Hematopoietic multipotent progenitor cell treated with erythropoietin and hydrocortisone succinate and interleukin-3 and kit ligand, for 17 days (in vitro differentiated cells): Measurements from ENCODE around the gene USP1.

Experiments
- DNase-seq: peaks from one replicate; pipeline ENCODE4 v3.0.0-alpha.2; 2015; ENCODE audit warnings: low spot score

USP1 gene, protein sequence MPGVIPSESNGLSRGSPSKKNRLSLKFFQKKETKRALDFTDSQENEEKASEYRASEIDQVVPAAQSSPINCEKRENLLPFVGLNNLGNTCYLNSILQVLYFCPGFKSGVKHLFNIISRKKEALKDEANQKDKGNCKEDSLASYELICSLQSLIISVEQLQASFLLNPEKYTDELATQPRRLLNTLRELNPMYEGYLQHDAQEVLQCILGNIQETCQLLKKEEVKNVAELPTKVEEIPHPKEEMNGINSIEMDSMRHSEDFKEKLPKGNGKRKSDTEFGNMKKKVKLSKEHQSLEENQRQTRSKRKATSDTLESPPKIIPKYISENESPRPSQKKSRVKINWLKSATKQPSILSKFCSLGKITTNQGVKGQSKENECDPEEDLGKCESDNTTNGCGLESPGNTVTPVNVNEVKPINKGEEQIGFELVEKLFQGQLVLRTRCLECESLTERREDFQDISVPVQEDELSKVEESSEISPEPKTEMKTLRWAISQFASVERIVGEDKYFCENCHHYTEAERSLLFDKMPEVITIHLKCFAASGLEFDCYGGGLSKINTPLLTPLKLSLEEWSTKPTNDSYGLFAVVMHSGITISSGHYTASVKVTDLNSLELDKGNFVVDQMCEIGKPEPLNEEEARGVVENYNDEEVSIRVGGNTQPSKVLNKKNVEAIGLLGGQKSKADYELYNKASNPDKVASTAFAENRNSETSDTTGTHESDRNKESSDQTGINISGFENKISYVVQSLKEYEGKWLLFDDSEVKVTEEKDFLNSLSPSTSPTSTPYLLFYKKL

DNA sequence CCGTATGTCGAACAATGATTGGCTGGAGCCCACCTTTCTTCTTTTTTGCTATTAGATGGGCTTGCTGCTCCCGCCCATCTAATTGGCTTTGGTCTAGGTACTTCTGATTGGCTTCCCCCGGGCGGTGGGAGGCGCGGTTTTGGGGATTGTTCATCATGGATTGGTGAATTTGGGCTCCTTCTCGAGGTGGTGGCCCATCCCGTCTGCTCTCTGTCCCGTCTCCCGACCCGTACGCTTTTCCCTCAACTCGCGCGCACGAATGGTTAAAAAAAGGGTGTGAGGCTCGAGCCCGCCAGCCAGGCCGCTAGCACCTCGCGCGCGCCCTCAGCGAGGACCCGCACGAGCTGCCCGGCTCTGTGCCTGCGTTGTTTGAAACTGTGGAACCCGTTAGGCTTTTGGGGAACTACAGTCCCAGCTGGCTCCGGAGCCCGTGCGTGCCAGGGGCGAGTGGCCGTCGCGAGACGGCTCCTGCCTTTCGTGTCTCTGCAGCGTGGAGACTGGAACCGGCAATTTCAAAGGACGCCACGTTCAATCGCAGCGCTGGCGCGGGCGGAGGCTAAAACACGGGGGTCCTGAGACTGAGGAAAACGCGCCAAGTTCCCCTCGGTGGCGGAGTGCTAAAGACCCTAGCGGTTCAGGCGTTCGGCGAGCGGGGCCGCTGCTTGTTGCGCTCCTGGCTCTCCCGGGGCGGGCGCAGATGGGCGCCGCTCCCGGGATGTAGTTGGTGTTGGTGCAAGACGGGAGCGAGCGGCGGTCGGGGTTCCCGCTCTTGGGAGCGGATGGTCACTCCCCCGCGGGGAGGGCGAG lies at the start of gene USP1:
Gene USP1, plus strand, starts transcription at position 584 of the 807 bp plus-strand sequence. CDS start 2,819 bp downstream, outside the sequence.
- peak; percentile 94 for DNase-seq

DNA sequence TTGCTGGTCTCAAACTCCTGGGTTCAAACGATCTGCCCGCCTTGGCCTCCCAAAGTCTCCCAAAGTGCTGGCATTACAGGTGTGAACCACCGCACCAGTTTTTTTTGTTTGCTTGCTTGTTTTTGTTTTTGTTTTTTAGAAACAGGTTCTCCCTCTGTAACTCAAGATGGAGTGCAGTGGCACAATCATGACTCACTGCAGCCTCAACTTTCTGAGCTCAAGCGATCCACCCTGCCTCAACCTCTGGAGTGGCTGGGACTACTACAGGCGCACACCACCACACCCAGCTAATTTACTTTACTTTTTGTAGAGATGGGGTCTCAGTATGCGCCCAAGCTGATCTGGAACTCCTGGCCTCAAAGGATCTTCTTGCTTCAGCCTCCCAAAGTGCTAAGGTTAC lies 47.3 kb upstream of the USP1 start:
- DNase-seq = no peak

DNA sequence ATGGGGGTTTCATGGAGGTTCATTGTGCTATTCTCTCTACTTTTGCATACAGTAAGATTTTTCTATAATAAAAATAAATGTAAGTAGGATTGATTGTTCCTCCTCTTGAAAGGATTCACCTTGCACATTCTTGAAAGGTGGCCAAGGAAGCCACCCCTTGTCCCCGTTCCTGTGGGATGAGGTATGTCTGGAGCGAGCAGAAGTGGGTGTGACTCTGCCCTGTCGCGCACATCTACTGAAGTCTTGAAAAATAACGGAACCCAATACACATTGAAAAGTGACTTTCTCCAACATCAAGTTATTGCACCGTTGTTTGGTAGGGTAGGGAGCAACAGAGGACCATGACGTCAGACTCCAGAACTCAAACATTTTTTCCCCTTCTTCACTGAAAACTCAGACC lies 46.8 kb upstream of the USP1 start:
- DNase-seq = no peak

DNA sequence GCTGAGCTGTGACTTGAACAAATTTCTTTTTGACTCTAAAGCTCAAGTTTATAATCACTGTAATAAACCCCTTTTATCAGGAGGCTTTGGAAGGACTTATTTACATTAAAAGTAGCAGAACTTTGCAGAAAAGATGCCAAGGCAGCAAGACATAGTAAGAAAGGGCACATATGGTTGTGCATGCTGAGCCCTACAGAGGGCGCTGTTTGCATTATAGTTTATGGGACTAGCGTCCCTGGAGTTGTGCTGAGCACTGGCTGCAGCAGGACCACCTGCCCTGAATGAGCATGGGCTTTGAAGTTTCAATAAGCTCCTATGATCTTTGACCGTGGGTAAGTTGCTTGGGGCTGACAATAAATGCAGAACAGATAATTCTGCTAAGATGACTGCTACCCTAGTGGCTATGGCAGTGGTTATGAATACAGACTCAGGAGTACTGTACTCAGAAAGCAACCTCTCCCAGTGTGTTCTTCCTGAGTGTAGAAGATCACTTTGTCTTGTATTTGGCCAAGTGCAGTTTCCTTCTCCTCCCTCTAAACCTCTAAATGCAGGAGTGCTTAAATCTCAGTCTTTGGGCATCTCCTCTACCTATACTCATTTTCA lies 45.4 kb upstream of the USP1 start:
- peak; percentile 45 for DNase-seq

DNA sequence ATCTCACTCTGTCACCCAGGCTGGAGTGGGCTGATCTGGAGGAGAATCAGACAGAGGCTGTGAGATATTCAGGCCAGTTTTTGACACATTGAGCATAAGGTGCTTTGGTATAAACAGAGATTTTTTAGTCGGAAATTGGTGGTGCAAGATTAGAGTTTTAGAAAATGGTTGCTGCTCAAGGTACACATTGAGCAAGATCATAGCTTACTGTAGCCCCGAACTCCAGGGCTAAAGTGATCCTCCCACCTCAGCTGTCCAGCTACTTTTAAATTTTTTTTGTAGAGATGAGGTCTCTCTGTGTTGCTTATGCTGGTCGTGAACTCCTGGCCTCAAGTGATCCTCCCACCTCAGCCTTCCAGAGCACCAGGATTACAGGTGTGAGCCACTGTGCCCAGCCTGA lies 43.9 kb upstream of the USP1 start:
- DNase-seq = no peak

DNA sequence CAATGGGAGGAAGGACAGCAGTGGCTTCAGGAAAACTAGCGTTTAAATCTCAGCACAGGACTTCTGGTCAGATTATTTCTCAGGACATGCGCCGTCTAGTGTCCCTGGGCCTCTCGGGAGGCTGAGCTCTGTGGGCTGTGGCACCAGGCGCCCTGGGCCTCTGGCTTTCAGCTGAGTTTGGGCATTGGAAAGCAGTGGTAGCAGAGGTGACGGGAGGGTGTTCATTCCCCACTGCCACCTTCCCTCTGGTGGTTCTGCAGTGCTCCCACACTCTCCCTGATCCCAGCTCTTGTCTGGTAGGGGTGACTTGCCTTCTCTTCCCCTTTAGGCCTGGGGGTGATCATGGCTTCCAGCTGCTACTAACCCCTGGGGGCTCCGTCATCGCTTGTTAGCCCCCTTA lies 42.2 kb upstream of the USP1 start:
- no peak for DNase-seq

DNA sequence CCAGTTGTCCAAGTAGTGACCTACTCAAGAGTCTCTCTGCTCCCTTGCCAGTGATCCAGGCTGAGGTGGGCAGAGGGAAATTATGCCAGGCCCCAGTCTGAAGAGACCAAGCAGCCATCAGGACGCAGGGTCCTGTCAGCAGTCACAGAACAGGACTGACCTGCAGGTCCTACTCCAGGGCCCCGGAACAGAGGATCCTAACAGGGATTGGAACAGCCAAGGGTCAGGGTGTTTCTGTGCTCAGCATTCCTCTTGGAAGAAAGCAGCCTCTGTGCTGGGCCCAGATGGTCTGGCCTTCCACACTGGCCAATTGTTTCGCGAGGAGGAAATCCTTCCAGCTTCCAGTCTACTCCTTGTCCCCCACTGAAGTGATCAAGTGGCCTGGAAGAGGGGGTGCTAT lies 41.6 kb upstream of the USP1 start:
- DNase-seq = no peak

DNA sequence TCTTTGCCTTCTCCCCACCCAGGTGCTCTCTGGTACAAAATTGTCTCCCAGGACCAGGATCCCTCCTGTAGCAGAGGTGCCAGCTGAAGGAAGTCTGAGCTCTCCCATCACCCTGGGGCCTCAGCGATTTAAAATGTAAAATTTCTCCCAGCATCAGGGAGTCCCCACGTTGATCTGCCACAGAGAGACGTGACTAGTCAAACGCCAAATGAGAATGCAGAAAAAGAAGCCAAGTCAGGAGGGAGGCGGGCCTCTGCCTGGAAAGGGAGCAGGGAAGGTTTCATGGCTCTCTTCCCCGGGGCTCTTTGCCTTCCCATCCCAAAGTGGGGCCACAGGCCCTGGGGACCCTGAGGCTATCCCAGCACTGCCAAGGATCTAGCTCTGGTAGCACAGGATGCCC lies 40.0 kb upstream of the USP1 start:
- DNase-seq = no peak

DNA sequence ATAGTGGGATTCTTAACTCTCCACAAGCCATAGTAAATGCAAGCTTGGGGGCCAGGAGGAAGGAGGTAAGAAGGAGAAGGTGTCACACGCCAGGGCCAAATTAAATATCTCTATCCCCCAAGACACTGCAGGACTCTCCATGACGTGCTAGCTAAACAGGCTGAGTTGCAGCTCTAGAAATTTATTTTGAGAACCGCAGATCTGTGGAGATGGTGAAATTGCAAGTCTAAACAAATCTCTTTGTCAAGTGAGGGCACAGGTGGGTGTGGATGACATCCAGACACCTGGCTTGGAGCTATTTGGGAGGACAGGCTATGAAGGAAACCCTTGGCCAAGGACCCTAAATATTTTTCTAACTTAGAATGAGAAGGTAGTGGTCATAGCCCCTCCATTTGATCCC lies 39.5 kb upstream of the USP1 start:
- DNase-seq = no peak

DNA sequence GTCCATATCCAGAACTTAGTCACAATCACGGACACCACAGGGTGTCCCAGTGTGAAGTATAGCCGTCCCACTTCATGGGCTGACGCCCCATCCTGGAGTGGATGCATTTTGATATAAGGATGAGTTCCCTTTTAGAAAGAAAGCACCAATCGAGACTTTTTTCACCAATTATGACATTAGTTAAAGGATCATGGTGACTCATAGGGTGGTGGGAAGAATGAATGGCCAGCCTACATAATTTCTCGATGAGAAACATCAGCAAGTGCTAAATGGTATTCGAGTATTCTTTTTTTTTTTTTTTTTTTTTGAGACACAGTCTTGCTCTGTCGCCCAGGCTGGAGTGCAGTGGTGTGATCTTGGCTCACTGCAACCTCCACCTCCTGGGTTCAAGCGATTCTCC lies 38.5 kb upstream of the USP1 start:
- no peak for DNase-seq

DNA sequence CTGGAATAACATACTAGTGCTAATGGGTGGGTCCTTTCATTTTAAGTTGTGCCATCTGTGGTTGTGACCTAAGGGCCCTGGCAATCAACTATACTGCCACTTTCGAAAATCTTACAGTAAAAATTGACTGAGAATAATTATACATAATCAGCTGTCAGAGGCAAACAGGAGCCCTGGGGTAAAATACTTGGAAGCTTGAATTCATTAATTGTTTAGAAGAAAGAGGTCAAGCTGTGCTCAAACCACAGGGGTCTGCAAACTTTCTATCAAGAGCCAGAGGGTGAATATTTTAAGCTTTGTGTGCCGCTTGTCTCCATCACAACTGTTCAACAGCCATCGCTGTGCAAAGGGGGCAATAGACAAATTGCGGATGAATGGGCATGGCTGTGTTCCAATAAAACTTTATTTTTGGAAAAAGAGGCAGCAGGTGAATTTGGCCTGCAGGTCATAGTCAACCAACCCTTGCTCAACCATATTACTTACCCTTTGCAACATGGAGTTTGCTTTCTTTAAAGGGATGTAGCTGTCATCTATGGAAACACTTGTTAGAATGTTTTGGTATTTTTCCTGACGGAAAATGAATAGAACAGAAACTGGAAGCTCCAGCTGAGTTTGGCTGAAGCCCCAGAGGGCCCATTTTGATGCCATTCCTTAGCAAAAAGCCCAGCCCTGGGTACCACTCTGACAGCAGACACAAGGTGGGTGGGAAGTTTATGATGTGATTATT lies 35.7 kb upstream of the USP1 start:
- no peak for DNase-seq

DNA sequence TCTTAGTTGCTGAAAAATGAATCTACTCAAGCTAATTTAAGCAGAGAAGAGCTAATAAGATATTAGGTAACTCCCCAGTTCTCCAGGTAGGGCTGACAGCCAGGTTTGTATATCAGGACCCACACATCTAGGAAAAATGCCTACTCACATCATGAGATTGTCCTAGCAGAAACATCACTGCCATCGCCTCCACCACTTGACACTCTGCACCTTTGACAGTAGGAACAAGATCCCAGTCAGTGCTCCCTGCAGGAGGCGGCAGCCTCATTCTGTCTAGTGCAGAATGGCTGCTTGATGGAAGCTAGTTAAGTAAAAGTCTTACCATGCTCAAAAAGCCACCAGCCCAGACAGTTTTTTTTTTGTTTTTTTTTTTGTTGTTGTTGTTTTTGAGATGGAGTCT lies 31.6 kb upstream of the USP1 start:
- DNase-seq = no peak

DNA sequence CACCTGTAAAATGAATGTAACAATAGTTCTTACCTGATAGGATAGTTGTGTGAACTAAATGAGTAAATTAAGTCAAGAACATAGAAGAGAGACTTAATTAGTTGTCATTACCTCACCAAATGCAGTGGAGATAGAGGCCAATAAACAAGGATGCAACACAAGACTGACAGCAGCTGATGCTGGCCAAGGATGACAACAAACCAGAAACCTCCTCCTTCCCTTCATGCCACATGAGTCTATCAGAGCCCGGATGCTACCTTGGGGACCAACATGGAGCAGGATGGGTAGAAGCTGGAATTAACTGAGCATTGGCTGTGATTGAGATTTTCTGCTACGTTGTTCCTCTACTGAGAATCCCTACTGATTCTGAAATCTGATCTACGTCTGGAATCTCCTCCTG lies 30.3 kb upstream of the USP1 start:
- no peak for DNase-seq

DNA sequence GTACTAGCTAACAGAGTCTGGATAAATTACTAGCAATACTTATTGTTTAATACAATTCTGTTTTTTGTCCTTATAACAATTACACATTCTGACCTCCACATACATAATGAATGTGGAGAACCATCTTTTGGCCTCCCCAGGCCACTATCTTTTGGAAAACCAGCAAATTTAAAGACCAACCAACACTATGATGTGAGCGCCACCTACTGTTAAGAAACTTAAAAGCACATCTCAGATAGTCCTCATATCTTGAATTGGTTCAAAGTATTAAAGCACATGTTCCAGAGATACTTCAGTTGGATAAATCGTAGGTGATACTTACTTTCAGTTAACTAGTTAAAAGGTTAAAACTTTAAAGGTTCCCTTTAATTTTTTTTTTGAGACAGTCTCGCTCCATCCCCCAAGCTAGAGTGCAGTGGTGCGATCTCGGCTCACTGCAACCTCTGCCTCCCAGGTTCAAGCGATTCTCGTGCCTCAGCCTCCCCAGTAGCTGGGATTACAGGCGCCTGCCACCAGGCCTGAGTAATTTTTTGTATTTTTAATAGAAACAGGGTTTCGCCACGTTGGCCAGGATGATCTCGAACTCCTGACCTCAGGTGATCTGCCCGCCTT lies 29.3 kb upstream of the USP1 start:
- peak; percentile 63 for DNase-seq

DNA sequence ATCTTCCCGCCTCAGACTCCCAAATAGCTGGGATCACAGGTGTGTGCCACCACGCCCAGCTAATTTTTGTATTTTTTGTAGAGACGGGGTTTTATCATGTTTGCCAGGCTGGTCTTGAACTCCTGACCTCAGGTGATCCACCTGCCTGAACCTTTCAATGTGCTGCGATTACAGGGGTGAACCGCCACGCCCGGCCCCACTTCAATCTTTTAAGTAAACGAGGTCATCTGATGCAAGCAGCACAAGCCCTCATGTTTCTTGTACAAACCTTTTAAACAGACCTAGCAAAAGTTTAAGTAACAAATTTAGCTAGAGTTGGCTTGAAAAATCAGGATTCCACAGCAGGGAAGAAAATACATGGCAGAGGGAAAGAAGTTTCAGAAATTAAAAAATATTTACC lies 21.2 kb upstream of the USP1 start:
- DNase-seq = no peak

DNA sequence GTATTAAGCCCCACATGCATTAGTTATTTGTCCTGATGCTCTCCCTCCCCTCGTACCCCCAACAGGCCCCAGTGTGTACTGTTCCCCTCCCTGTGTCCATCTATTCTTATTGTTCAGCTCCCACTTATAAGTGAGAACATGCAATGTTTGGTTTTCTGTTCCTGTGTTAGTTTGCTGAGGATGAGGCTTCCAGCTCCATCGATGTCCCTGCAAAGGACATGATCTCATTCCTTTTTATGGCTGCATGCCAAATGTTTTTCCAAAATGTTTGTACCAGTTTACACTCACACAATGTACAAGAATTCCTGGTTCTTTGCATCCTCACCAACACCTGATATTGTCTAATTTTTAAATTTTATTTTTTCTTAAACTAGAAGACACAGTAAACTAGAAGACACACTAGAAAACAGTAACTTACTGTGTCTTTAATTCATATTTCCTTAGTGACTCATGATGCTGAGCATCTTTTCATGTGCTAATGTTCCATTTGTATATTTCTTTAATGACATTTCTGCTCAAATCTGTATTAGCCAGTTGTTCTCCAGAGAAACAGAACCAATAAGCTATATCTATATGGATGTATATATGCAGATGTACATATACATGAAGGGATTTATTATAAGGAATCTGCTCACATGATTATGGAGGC lies 19.4 kb upstream of the USP1 start:
- DNase-seq = no peak

DNA sequence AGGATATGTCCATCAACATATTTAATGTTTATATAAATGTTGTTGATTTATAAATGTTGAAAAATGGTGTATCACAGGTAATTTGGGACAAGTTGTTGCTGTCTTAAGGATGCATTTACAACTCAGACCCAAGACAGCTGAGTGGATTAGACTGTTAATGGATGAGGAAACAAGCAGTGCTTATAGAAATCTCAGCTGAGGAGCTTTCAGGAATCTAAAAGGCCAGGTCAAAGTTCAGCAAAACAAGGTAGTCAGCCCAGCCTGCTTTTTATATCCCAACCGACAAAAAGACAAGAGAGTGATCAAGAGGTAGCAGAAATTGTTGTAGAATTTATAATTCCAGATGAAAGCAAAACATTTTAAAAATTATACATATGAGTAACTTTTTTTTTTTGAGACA lies 16.6 kb upstream of the USP1 start:
- no peak for DNase-seq

DNA sequence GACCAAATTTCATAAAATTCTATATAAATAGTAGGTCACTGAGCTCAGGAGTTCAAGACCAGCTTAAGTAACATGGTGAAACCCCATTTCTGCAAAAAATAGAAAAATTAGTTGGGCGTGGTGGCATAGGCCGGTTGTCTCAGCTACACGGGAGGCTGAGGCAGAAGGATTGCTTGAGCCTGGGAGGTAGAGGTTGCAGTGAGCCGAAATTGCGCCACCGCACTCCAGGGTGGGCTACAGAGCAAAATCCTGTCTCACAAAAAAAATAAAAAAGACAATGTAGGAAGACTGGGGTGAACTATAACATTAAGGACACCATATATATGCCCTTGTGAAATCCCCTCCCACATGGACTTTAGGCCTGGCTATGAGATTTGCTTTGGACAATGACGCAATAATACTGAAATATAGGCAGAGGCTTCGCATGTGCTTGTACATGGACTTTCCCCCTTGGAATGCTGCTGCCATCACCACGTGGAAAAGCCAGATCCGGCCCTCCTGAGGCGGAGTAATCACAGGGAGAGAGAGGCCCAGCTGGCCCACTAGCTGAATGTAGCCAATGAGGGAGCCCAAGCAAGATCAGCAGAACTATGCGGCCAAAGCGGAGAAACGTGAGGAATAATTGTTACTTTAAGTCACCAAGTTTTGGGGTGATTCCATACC lies 13.1 kb upstream of the USP1 start:
- DNase-seq = no peak

DNA sequence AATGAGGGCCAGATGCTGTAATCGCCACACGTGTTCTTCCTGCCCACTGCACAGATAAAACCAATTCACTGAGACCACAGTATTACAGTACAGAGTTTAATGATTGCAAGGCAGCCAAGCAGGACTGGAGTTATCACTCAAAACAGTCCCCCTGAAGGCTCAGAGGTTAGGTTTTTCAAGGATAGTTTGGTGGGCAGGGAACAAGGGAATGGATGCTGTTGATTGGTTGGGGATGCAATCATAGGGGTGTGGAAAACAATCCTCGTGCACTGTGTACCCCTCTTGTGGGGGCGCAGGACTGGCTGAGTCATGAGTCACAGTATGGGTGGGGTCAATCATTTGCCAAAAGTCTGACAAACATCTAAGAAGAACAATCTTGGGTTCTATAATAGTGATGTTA lies 12.4 kb upstream of the USP1 start:
- no peak for DNase-seq

DNA sequence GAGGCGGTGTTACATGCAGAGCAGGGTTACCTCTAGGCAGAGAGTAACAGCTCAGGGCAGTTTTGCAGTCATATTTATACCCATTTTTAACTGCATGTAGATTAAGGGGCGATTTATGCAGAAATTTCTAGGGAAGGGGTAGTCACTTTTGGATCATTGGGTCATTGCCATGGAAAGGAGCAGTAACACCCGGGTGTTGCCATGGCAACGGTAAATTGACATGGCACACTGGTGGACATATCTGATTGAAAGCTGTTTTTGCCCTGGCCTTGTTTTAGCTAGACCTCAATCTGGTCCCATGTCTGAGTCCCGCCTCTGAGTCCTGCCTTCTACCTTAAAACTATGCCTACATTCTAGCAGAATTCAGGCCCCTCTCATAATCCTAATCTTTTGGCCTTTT lies 11.8 kb upstream of the USP1 start:
- DNase-seq = no peak
